ENCODE results near the gene RPL3. TPM values are rescaled to one million over a fixed set of nuclear protein-coding genes. Genes with fewer than 3 reads are reported as not detected.
A peak's percentile ranks its signal among the peaks of the same experiment; 100 is the strongest.

RPL3 gene
- polyA plus RNA-seq, 2 donors = 1,521 to 2,885 TPM

- H3K4me1 ChIP-seq (ENCODE audit: control insufficient read depth in 2 of 2, insufficient read depth in 2 of 2, low read length in 1 of 2) = peaks cover 2 to 8% of the 10 kb centered on the region in 2 donors
- H3K4me3 ChIP-seq (ENCODE audit: low read depth in 1 of 2, low read length in 2 of 2) = no peak overlapping the region
- 57 to 60% methylated on average over 7 of the region's 7 CpGs for WGBS, 2 donors
- peaks cover 0 to 5% of the 10 kb centered on the region in 2 donors for H3K36me3 ChIP-seq (ENCODE audit: control insufficient read depth in 2 of 2, insufficient read depth in 2 of 2, low read length in 1 of 2)
- H3K9me3 ChIP-seq (ENCODE audit: control insufficient read depth in 2 of 2, insufficient read depth in 1 of 2, low read depth in 1 of 2, low read length in 1 of 2) = no peaks in the 10 kb centered on the region
- no peaks in the 10 kb centered on the region for H3K27me3 ChIP-seq (ENCODE audit: control insufficient read depth in 1 of 2, insufficient read depth in 2 of 2, low read length in 2 of 2)
- no peak overlapping the region for H3K27ac ChIP-seq (ENCODE audit: low read depth in 2 of 2, low read length in 1 of 2)
These were observed 17.5 kb downstream of the RPL3 start for GRCh38 chr22:39301926-39302325.

- Histone ChIP-seq H3K36me3 (ENCODE audit: control insufficient read depth in 2 of 2, insufficient read depth in 2 of 2, low read length in 1 of 2) (peaks cover 0 to 5% of the 10 kb centered on the region in 2 donors), H3K27me3 (ENCODE audit: control insufficient read depth in 1 of 2, insufficient read depth in 2 of 2, low read length in 2 of 2) (no peaks in the 10 kb centered on the region), H3K4me3 (ENCODE audit: low read depth in 1 of 2, low read length in 2 of 2) (no peak overlapping the region), H3K27ac (ENCODE audit: low read depth in 2 of 2, low read length in 1 of 2) (no peak overlapping the region), H3K9me3 (ENCODE audit: control insufficient read depth in 2 of 2, insufficient read depth in 1 of 2, low read depth in 1 of 2, low read length in 1 of 2) (no peaks in the 10 kb centered on the region), H3K4me1 (ENCODE audit: control insufficient read depth in 2 of 2, insufficient read depth in 2 of 2, low read length in 1 of 2) (peaks cover 5 to 8% of the 10 kb centered on the region in 2 donors)
- 82 to 84% methylated on average over 9 of the region's 9 CpGs for WGBS, 2 donors
These were observed 18.3 kb downstream of the RPL3 start for GRCh38 chr22:39301108-39301507.

- WGBS, 2 donors = 39 to 43% methylated on average over 19 of the region's 19 CpGs
- no peak overlapping the region for H3K4me3 ChIP-seq (ENCODE audit: low read depth in 1 of 2, low read length in 2 of 2)
- H3K4me1 ChIP-seq (ENCODE audit: control insufficient read depth in 2 of 2, insufficient read depth in 2 of 2, low read length in 1 of 2) = peaks cover 5 to 8% of the 10 kb centered on the region in 2 donors
- H3K27me3 ChIP-seq (ENCODE audit: control insufficient read depth in 1 of 2, insufficient read depth in 2 of 2, low read length in 2 of 2) = no peaks in the 10 kb centered on the region
- H3K36me3 ChIP-seq (ENCODE audit: control insufficient read depth in 2 of 2, insufficient read depth in 2 of 2, low read length in 1 of 2) = peaks cover 0 to 5% of the 10 kb centered on the region in 2 donors
- no peak overlapping the region for H3K27ac ChIP-seq (ENCODE audit: low read depth in 2 of 2, low read length in 1 of 2)
- H3K9me3 ChIP-seq (ENCODE audit: control insufficient read depth in 2 of 2, insufficient read depth in 1 of 2, low read depth in 1 of 2, low read length in 1 of 2) = no peaks in the 10 kb centered on the region
These were observed 19.1 kb downstream of the RPL3 start for GRCh38 chr22:39300186-39300830.

DNA sequence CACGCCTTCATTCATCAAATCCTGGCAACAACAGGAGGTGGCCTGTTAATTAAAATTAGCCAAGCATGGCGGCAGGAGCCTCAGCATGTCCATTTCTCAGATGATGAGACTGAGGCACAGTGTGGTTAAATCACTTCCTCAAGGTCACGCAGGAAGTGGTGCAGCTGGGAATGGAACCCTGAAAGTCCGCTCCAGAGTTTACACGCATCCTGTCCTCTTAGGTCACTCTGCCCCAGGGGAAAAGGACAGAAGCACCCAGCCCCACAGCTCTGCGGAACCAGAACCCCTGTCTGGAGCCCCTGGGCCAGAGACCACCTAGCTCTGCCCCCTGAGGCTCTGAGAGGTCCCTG, 19.6 kb downstream of the RPL3 start:
- Histone ChIP-seq H3K4me3 (ENCODE audit: low read depth in 1 of 2, low read length in 2 of 2) (no peak overlapping the region), H3K27me3 (ENCODE audit: control insufficient read depth in 1 of 2, insufficient read depth in 2 of 2, low read length in 2 of 2) (no peaks in the 10 kb centered on the region), H3K36me3 (ENCODE audit: control insufficient read depth in 2 of 2, insufficient read depth in 2 of 2, low read length in 1 of 2) (peaks cover 0 to 5% of the 10 kb centered on the region in 2 donors), H3K9me3 (ENCODE audit: control insufficient read depth in 2 of 2, insufficient read depth in 1 of 2, low read depth in 1 of 2, low read length in 1 of 2) (no peaks in the 10 kb centered on the region), H3K4me1 (ENCODE audit: control insufficient read depth in 2 of 2, insufficient read depth in 2 of 2, low read length in 1 of 2) (peaks cover 5 to 8% of the 10 kb centered on the region in 2 donors), H3K27ac (ENCODE audit: low read depth in 2 of 2, low read length in 1 of 2) (no peak overlapping the region)
- WGBS, 2 donors = 60 to 71% methylated on average over 6 of the region's 6 CpGs

DNA sequence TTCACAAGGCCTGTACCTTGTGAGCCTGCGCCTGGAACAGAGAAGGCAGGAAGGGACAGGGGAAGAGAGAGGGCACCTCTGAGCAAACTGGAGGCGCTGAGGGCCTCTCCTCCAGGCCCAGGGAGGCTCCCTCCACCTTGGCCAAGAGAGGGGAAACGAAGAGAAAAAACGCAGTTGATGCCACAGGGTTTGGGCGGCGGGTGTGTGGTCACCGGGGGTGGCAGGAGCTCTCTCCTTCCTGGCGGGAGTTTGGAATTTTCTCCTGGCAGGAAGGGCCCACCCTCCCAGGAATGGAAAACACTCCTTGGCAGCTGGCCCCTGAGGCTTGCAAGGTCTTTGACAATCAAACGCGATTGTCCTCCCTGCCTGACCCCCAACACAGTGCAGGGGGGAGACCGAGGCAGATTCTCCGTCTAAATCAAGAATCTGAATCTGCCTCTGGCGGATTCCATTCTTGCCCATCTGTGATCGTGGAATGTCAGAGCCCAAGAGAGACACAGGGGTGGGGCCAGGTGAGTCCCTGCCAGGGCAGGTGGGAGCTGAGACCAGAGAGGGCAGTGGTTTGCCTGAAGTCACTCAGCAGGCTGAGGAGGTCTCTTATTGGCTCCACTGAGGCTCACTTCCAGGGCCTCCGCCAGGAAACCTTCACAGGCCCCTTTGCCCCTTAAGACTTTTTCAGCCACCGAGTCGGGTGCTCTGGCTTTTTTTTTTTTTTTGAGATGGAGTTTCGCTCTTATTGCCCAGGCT, 21.0 kb downstream of the RPL3 start:
- WGBS, 2 donors = 62 to 66% methylated on average over 17 to 18 of the region's 18 CpGs
- Histone ChIP-seq H3K27ac (ENCODE audit: low read depth in 2 of 2, low read length in 1 of 2) (peak overlapping the region in 1 of 2 donors; percentile 4), H3K4me1 (ENCODE audit: control insufficient read depth in 2 of 2, insufficient read depth in 2 of 2, low read length in 1 of 2) (peaks cover 5 to 8% of the 10 kb centered on the region in 2 donors)

GRCh38 chr22:39297490-39298240, 21.8 kb downstream of the RPL3 start:
- H3K9me3 ChIP-seq (ENCODE audit: control insufficient read depth in 2 of 2, insufficient read depth in 1 of 2, low read depth in 1 of 2, low read length in 1 of 2) = no peaks in the 10 kb centered on the region
- H3K27me3 ChIP-seq (ENCODE audit: control insufficient read depth in 1 of 2, insufficient read depth in 2 of 2, low read length in 2 of 2) = no peaks in the 10 kb centered on the region
- WGBS, 2 donors = 42 to 48% methylated on average over 17 to 18 of the region's 18 CpGs
- H3K36me3 ChIP-seq (ENCODE audit: control insufficient read depth in 2 of 2, insufficient read depth in 2 of 2, low read length in 1 of 2) = no peaks in the 10 kb centered on the region
- H3K27ac ChIP-seq (ENCODE audit: low read depth in 2 of 2, low read length in 1 of 2) = peak overlapping the region in 1 of 2 donors; percentile 4
- H3K4me1 ChIP-seq (ENCODE audit: control insufficient read depth in 2 of 2, insufficient read depth in 2 of 2, low read length in 1 of 2) = peaks cover 5 to 8% of the 10 kb centered on the region in 2 donors
- H3K4me3 ChIP-seq (ENCODE audit: low read depth in 1 of 2, low read length in 2 of 2) = no peak overlapping the region

More for the DNA sequence above, 21.0 kb downstream of the RPL3 start:
- no peaks in the 10 kb centered on the region for H3K9me3 ChIP-seq (ENCODE audit: control insufficient read depth in 2 of 2, insufficient read depth in 1 of 2, low read depth in 1 of 2, low read length in 1 of 2)
- no peak overlapping the region for H3K4me3 ChIP-seq (ENCODE audit: low read depth in 1 of 2, low read length in 2 of 2)
- H3K36me3 ChIP-seq (ENCODE audit: control insufficient read depth in 2 of 2, insufficient read depth in 2 of 2, low read length in 1 of 2) = no peaks in the 10 kb centered on the region
- H3K27me3 ChIP-seq (ENCODE audit: control insufficient read depth in 1 of 2, insufficient read depth in 2 of 2, low read length in 2 of 2) = no peaks in the 10 kb centered on the region

- no peaks in the 10 kb centered on the region for H3K27me3 ChIP-seq (ENCODE audit: control insufficient read depth in 1 of 2, insufficient read depth in 2 of 2, low read length in 2 of 2)
- H3K36me3 ChIP-seq (ENCODE audit: control insufficient read depth in 2 of 2, insufficient read depth in 2 of 2, low read length in 1 of 2) = no peaks in the 10 kb centered on the region
- 36 to 37% methylated on average over 19 of the region's 19 CpGs for WGBS, 2 donors
- H3K9me3 ChIP-seq (ENCODE audit: control insufficient read depth in 2 of 2, insufficient read depth in 1 of 2, low read depth in 1 of 2, low read length in 1 of 2) = no peaks in the 10 kb centered on the region
- H3K27ac ChIP-seq (ENCODE audit: low read depth in 2 of 2, low read length in 1 of 2) = no peak overlapping the region
- H3K4me3 ChIP-seq (ENCODE audit: low read depth in 1 of 2, low read length in 2 of 2) = no peak overlapping the region
- peaks cover 5 to 13% of the 10 kb centered on the region in 2 donors for H3K4me1 ChIP-seq (ENCODE audit: control insufficient read depth in 2 of 2, insufficient read depth in 2 of 2, low read length in 1 of 2)
These were observed 22.4 kb downstream of the RPL3 start for GRCh38 chr22:39296981-39297489.

- whole genome bisulfite sequencing, 2 donors = 76 to 80% methylated on average over 6 of the region's 6 CpGs
These were observed 22.9 kb downstream of the RPL3 start for GRCh38 chr22:39296535-39296934.

More at GRCh38 chr22:39296535-39296934, 22.9 kb downstream of the RPL3 start:
- Histone ChIP-seq H3K27me3 (ENCODE audit: control insufficient read depth in 1 of 2, insufficient read depth in 2 of 2, low read length in 2 of 2) (no peaks in the 10 kb centered on the region), H3K27ac (ENCODE audit: low read depth in 2 of 2, low read length in 1 of 2) (no peak overlapping the region), H3K36me3 (ENCODE audit: control insufficient read depth in 2 of 2, insufficient read depth in 2 of 2, low read length in 1 of 2) (no peaks in the 10 kb centered on the region), H3K4me1 (ENCODE audit: control insufficient read depth in 2 of 2, insufficient read depth in 2 of 2, low read length in 1 of 2) (peaks cover 7 to 15% of the 10 kb centered on the region in 2 donors), H3K4me3 (ENCODE audit: low read depth in 1 of 2, low read length in 2 of 2) (no peak overlapping the region), H3K9me3 (ENCODE audit: control insufficient read depth in 2 of 2, insufficient read depth in 1 of 2, low read depth in 1 of 2, low read length in 1 of 2) (no peaks in the 10 kb centered on the region)
